ENCODE data around the gene ALPI.
"Not testable (repeated sequence)": the region's sequence is repeated elsewhere in the genome, so short reads cannot be mapped to it uniquely, and the experiment has no call there.

Gene ALPI

GRCh38 chr2:232455426-232456255 lies at the start of gene ALPI:
Gene ALPI, plus strand, starts transcription at chr2:232456153. Its CDS starts 47 bp downstream, at chr2:232456200.
- in situ Hi-C loops (cut with HindIII; ENCODE audit: low pct_ligation_motif_present, low pct_unique_long_range_greater_than_20kb, low sequenced_read_pairs), result no loop called here
- no peak for DNase-seq

GRCh38 chr2:232406556-232407310 lies 49.2 kb upstream of the ALPI start, which contains the start of gene ALPG:
Gene ALPG, plus strand, starts transcription at chr2:232406844. Its CDS starts 51 bp downstream, at chr2:232406895.
- in situ Hi-C loops (cut with HindIII; ENCODE audit: low pct_ligation_motif_present, low pct_unique_long_range_greater_than_20kb, low sequenced_read_pairs), result no loop called here
- no peak for DNase-seq

- in situ Hi-C loops (cut with HindIII; ENCODE audit: low pct_ligation_motif_present, low pct_unique_long_range_greater_than_20kb, low sequenced_read_pairs); DNase-seq: not testable (repeated sequence)
These were observed 48.4 kb upstream of the ALPI start for GRCh38 chr2:232407428-232408150.

GRCh38 chr2:232408269-232408668 lies 47.7 kb upstream of the ALPI start:
- DNase-seq, result not testable (repeated sequence)

GRCh38 chr2:232409617-232410016 lies 46.3 kb upstream of the ALPI start:
- in situ Hi-C loops (cut with HindIII; ENCODE audit: low pct_ligation_motif_present, low pct_unique_long_range_greater_than_20kb, low sequenced_read_pairs); DNase-seq: not testable (repeated sequence)

More at GRCh38 chr2:232408269-232408668, 47.7 kb upstream of the ALPI start:
- in situ Hi-C loops (cut with HindIII; ENCODE audit: low pct_ligation_motif_present, low pct_unique_long_range_greater_than_20kb, low sequenced_read_pairs), result not testable (repeated sequence)

- DNase-seq, result no peak
- in situ Hi-C loops (cut with HindIII; ENCODE audit: low pct_ligation_motif_present, low pct_unique_long_range_greater_than_20kb, low sequenced_read_pairs), result no loop called here
These were observed 45.6 kb upstream of the ALPI start for GRCh38 chr2:232410238-232410900.

GRCh38 chr2:232411901-232412629 lies 43.9 kb upstream of the ALPI start:
- DNase-seq, result no peak
- in situ Hi-C loops (cut with HindIII; ENCODE audit: low pct_ligation_motif_present, low pct_unique_long_range_greater_than_20kb, low sequenced_read_pairs), result no loop called here

- DNase-seq, result no peak
- in situ Hi-C loops (cut with HindIII; ENCODE audit: low pct_ligation_motif_present, low pct_unique_long_range_greater_than_20kb, low sequenced_read_pairs), result no loop called here
These were observed 43.0 kb upstream of the ALPI start for GRCh38 chr2:232412986-232413385.

GRCh38 chr2:232415138-232415690 lies 40.7 kb upstream of the ALPI start:
- in situ Hi-C loops (cut with HindIII; ENCODE audit: low pct_ligation_motif_present, low pct_unique_long_range_greater_than_20kb, low sequenced_read_pairs), result no loop called here
- DNase-seq, result no peak

GRCh38 chr2:232415736-232416520 lies 40.0 kb upstream of the ALPI start:
- no peak for DNase-seq
- in situ Hi-C loops (cut with HindIII; ENCODE audit: low pct_ligation_motif_present, low pct_unique_long_range_greater_than_20kb, low sequenced_read_pairs), result no loop called here

GRCh38 chr2:232416521-232417470 lies 39.2 kb upstream of the ALPI start:
- in situ Hi-C loops (cut with HindIII; ENCODE audit: low pct_ligation_motif_present, low pct_unique_long_range_greater_than_20kb, low sequenced_read_pairs), result no loop called here
- DNase-seq, result no peak

- no peak for DNase-seq
- in situ Hi-C loops (cut with HindIII; ENCODE audit: low pct_ligation_motif_present, low pct_unique_long_range_greater_than_20kb, low sequenced_read_pairs), result no loop called here
These were observed 38.5 kb upstream of the ALPI start for GRCh38 chr2:232417489-232417888.

GRCh38 chr2:232418056-232418455 lies 37.9 kb upstream of the ALPI start:
- DNase-seq, result no peak
- in situ Hi-C loops (cut with HindIII; ENCODE audit: low pct_ligation_motif_present, low pct_unique_long_range_greater_than_20kb, low sequenced_read_pairs), result no loop called here

- in situ Hi-C loops (cut with HindIII; ENCODE audit: low pct_ligation_motif_present, low pct_unique_long_range_greater_than_20kb, low sequenced_read_pairs), result no loop called here
- no peak for DNase-seq
These were observed 37.3 kb upstream of the ALPI start for GRCh38 chr2:232418466-232419244.
